Breast epithelium (tissue), 4 donors: ENCODE results near the gene ATRX. TPM values are rescaled to one million over a fixed set of nuclear protein-coding genes. Genes with fewer than 3 reads are reported as not detected.
"Not testable (repeated sequence)": the region's sequence is repeated elsewhere in the genome, so short reads cannot be mapped to it uniquely, and the experiment has no call there.

Source experiments
- DNase-seq, 2 donors: peaks; one replicate each; pipeline ENCODE4 v3.0.0-alpha.2; 2019; ENCODE audit warnings: low spot score in 2 of 2
- H3K27ac ChIP-seq, 2 donors: fragments of 200-600 bp; sonication (generic) in 1 of 2; one replicate each; pipeline ENCODE4 v1.5.1; 2016 to 2019; ENCODE audit warnings: mild to moderate bottlenecking in 1 of 2
- H3K27me3 ChIP-seq, 2 donors: fragments of 200-600 bp; sonication (generic) in 1 of 2; one replicate each; pipeline versions ENCODE4 v1.5.1 to v1.6.0; 2017 to 2019; ENCODE audit warnings: control low read depth in 1 of 2, mild to moderate bottlenecking in 1 of 2
- H3K36me3 ChIP-seq: fragments of 200-600 bp; one replicate; pipeline ENCODE4 v1.5.1; 2019
- H3K4me1 ChIP-seq, 2 donors: fragments of 200-600 bp; sonication (generic); one replicate each; pipeline ENCODE4 v1.5.1; 2016 to 2019; ENCODE audit warnings: control low read depth in 1 of 2
- H3K4me3 ChIP-seq, 3 donors: fragments of 200-600 bp; sonication (generic); 1 replicate in 2 of 3; 2 replicates in 1 of 3; pipeline ENCODE4 v1.5.1; 2016 to 2019; ENCODE audit warnings: mild to moderate bottlenecking in 3 of 3, moderate library complexity in 2 of 3
- H3K9me3 ChIP-seq, 2 donors: fragments of 200-600 bp; sonication (generic) in 1 of 2; one replicate each; pipeline ENCODE4 v1.5.1; 2016 to 2019; ENCODE audit warnings: control low read depth in 1 of 2
- CTCF ChIP-seq, 3 donors: fragments of 450-650 bp; IDR thresholded peaks; one replicate each; pipeline ENCODE4 v1.5.1; 2016 to 2017; ENCODE audit warnings: antibody characterized with exemption in 3 of 3, mild to moderate bottlenecking in 3 of 3, moderate library complexity in 3 of 3
- POLR2A ChIP-seq: fragments of 450-650 bp; IDR thresholded peaks from one replicate; pipeline ENCODE4 v1.6.1; 2016; ENCODE audit warnings: antibody characterized with exemption, mild to moderate bottlenecking, moderate library complexity
- POLR2AphosphoS5 ChIP-seq, 3 donors: sonication (generic); formaldehyde crosslinking; IDR thresholded peaks; one replicate each; pipeline ENCODE4 v1.6.1; 2017; ENCODE audit warnings: antibody characterized with exemption in 3 of 3
- intact Hi-C: fragments of 100-400 bp; cut with DNase I; formaldehyde crosslinking; loops from one replicate; pipeline ENCODE4 v1.15.1; 2023; ENCODE audit warnings: low total_unique reads
- total RNA-seq, 3 donors: library from RNA; depleted of rRNA; stranded (reverse); fragments of >200 nt; gene quantifications; one replicate each; pipeline ENCODE4 v1.1.0, GENCODE V29; 2016

ATRX gene
- total RNA-seq, 3 donors from 2014 or later: 87.1 to 137 (median 125) TPM

GRCh38 chrX:77561372-77561771 lies 224.6 kb downstream of the ATRX start:
- intact Hi-C loops: no loop called here
- Histone ChIP-seq H3K27me3 (no peaks in the 10 kb centered on the region), H3K9me3 (peaks cover 6 to 7% of the 10 kb centered on the region in 2 donors), H3K4me1 (no peaks in the 10 kb centered on the region), H3K27ac (no peak overlapping the region), H3K36me3 (no peaks in the 10 kb centered on the region), H3K4me3 (no peak overlapping the region)
- DNase-seq: no peak
- TF ChIP-seq POLR2A (no peak), CTCF (IDR thresholded peaks at IDR 0.05) (no peak), POLR2AphosphoS5 (IDR thresholded peaks at IDR 0.05) (no peak)

GRCh38 chrX:77556276-77556675 lies 229.7 kb downstream of the ATRX start:
- DNase-seq: no peak
- H3K27ac ChIP-seq: no peak overlapping the region
- intact Hi-C loops: no loop called here
- peaks cover 0 to 2% of the 10 kb centered on the region in 2 donors for H3K9me3 ChIP-seq
- TF ChIP-seq CTCF (IDR thresholded peaks at IDR 0.05) (no peak), POLR2A (no peak), POLR2AphosphoS5 (IDR thresholded peaks at IDR 0.05) (no peak)
- no peaks in the 10 kb centered on the region for H3K36me3 ChIP-seq
- H3K4me1 ChIP-seq: no peaks in the 10 kb centered on the region
- no peaks in the 10 kb centered on the region for H3K27me3 ChIP-seq
- no peak overlapping the region for H3K4me3 ChIP-seq

GRCh38 chrX:77548751-77549150 lies 237.3 kb downstream of the ATRX start:
- Histone ChIP-seq H3K9me3 (peaks cover 0 to 6% of the 10 kb centered on the region in 2 donors), H3K4me3 (no peak overlapping the region), H3K4me1 (no peaks in the 10 kb centered on the region), H3K27me3 (no peaks in the 10 kb centered on the region), H3K36me3 (no peaks in the 10 kb centered on the region), H3K27ac (no peak overlapping the region)
- no peak for DNase-seq
- intact Hi-C loops: no loop called here
- TF ChIP-seq CTCF (IDR thresholded peaks at IDR 0.05) (no peak), POLR2A (no peak), POLR2AphosphoS5 (IDR thresholded peaks at IDR 0.05) (no peak)

DNA sequence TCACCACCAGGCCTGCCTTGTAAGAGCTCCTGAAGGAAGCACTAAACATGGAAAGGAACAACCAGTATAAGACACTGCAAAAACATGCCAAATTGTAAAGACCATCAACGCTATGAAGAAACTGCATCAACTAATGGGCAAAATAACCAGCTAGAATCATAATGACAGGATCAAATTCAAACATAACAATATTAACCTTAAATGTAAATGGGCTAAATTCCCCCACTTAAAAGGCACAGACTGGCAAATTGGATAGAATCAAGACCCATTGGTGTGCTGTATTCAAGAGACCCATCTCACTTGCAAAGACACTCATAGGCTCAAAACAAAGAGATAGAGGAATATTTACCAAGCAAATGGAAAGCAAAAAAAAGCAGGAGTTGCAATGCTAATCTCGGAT lies 246.2 kb downstream of the ATRX start:
- intact Hi-C loops, H3K27ac ChIP-seq, H3K4me1 ChIP-seq, H3K27me3 ChIP-seq, H3K4me3 ChIP-seq, DNase-seq, H3K36me3 ChIP-seq: not testable (repeated sequence)
- H3K9me3 ChIP-seq: peaks cover 6 to 32% of the 10 kb centered on the region in 2 donors

DNA sequence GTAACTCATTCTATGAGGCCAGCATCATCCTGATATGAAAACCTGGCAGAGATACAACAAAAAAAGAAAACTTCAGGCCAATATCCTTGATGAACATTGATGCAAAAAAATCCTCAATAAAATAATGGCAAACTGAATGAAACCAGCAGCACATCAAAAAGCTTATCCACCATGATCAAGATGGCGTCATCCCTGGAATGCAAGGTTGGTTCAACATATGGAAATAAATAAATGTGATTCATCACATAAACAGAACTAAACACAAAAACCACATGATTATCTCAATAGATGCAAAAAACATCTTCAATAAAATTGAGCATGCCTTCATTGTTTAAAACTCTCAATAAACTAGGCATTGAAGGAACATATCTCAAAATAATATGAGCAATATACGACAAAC lies 254.8 kb downstream of the ATRX start:
- H3K27me3 ChIP-seq, H3K27ac ChIP-seq, intact Hi-C loops, H3K36me3 ChIP-seq, H3K4me1 ChIP-seq, DNase-seq, H3K4me3 ChIP-seq: not testable (repeated sequence)
- peaks cover 5 to 17% of the 10 kb centered on the region in 2 donors for H3K9me3 ChIP-seq

DNA sequence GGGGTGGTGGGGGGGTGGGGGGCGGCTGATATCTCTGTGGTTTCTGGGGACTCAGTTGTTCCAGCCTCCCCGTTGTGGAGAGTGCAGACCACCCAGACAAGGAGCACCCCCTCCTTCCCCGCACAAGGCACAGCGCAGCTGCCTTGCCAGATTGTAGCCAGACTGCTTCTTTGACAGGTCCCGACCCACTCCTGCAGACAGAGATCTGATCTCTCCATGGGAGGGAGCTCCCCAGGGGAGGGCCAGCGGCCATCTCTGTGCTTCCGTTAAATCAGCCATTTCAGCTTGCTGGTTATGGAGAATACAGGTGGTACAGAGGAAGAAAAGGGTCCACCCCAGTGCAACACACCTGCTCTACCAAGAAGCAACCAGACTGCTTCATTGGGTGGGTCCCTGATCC lies 258.0 kb downstream of the ATRX start:
- no peak overlapping the region for H3K27ac ChIP-seq
- DNase-seq: no peak
- no peaks in the 10 kb centered on the region for H3K4me1 ChIP-seq
- H3K9me3 ChIP-seq: peaks cover 5 to 17% of the 10 kb centered on the region in 2 donors
- TF ChIP-seq POLR2A: no peak
- TF ChIP-seq CTCF (IDR thresholded peaks at IDR 0.05): no peak
- intact Hi-C loops: no loop called here
- no peak overlapping the region for H3K4me3 ChIP-seq
- no peaks in the 10 kb centered on the region for H3K27me3 ChIP-seq
- no peaks in the 10 kb centered on the region for H3K36me3 ChIP-seq
